Thoracic aorta (tissue), 2 donors: ENCODE results near the gene ANKRD36B. TPM values are rescaled to one million over a fixed set of nuclear protein-coding genes. Genes with fewer than 3 reads are reported as not detected.
"Not testable (repeated sequence)": the region's sequence is repeated elsewhere in the genome, so short reads cannot be mapped to it uniquely, and the experiment has no call there.

Experiments
- ATAC-seq: fragments of 150-250 bp; one replicate; pipeline ENCODE4 v1.8.0; 2017; ENCODE audit warnings: low read depth; ENCODE audit not compliant: insufficient number of reproducible peaks, low FRiP score
- DNase-seq: peaks from one replicate; pipeline ENCODE4 v3.0.0-alpha.2; 2020; ENCODE audit warnings: low spot score
- H3K27ac ChIP-seq, 2 donors: fragments of 200-600 bp; sonication (generic); 1 replicate in 1 of 2; 2 replicates in 1 of 2; pipeline ENCODE4 v1.5.1; 2016; ENCODE audit warnings: mild to moderate bottlenecking in 2 of 2, moderate library complexity in 2 of 2
- H3K27me3 ChIP-seq: fragments of 200-600 bp; sonication (generic); replicated peaks from 2 replicates; pipeline ENCODE4 v1.6.0; 2016; ENCODE audit warnings: mild to moderate bottlenecking; ENCODE audit not compliant: insufficient read depth
- H3K36me3 ChIP-seq: fragments of 200-600 bp; sonication (generic); one replicate; pipeline ENCODE4 v1.5.1; 2016
- H3K4me1 ChIP-seq, 2 donors: fragments of 200-600 bp; sonication (generic); 1 replicate in 1 of 2; 2 replicates in 1 of 2; pipeline versions ENCODE4 v1.5.1 to v1.6.0; 2016; ENCODE audit warnings: low read depth in 2 of 2, mild to moderate bottlenecking in 1 of 2; ENCODE audit not compliant: control insufficient read depth in 1 of 2
- H3K4me3 ChIP-seq: fragments of 200-600 bp; sonication (generic); 2 replicates; pipeline ENCODE4 v1.5.1; 2016; ENCODE audit warnings: mild to moderate bottlenecking
- H3K9me3 ChIP-seq: fragments of 200-600 bp; sonication (generic); 2 replicates; pipeline ENCODE4 v1.5.1; 2016
- total RNA-seq, 2 donors: library from RNA; depleted of rRNA; stranded (reverse); fragments of >200 nt; gene quantifications; one replicate each; pipeline versions ENCODE4 v1.1.0 to v1.2.3, GENCODE V29; 2016
- TF ChIP-seq, protein P1 (sequence below): fragments of 200-600 bp; sonication (generic); IDR thresholded peaks from one replicate; pipeline ENCODE4 v1.5.1; 2019; ENCODE audit warnings: antibody characterized with exemption

Gene ANKRD36B
- total RNA-seq, 2 donors from 2014 or later: 34.7 to 93.1 TPM

DNA sequence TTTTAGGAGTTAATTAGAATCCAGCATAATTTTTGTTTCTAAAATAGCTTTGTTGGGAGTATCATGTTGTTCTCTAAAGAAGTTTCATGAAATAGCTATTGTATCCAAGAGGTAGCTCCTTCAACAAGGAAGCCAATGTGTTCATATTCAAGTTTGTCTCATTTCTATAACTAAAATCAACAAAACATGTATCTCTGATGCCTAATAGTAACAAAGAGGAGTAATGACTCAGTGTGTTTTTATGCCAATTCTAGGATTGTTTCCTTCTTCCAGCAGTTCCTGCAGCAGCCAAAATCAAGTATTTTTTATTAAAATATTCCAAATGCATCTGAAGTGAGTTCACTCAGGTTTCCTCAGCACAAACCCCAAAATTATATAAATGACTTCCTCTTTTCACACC, 41.1 kb downstream of the ANKRD36B start:
- not testable (repeated sequence) for H3K27ac ChIP-seq
- peaks cover 17% of the 10 kb centered on the region for H3K36me3 ChIP-seq

DNA sequence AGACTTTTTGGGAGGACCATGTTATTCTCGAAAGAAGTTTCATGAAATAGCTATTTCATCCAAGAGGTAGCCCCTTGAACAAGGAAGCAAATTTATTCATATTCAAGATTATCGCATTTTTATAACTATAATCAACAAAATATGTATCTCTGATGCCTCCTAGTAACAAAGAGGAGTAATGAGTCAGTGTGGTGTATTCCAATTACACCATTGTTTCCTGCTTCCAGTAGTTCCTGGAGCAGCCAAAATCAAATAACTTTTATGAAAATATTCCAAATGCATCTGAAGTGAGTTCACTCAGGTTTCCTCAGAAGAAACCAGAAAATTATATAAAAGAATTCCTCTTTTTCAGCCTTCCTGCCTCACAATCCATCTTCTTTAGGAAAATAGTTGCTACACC, 43.0 kb downstream of the ANKRD36B start:
- no peak for DNase-seq
- ATAC-seq: no peak
- peaks cover 0 to 13% of the 10 kb centered on the region in 2 donors for H3K4me1 ChIP-seq
- no peaks in the 10 kb centered on the region for H3K27me3 ChIP-seq
- H3K36me3 ChIP-seq: peaks cover 17% of the 10 kb centered on the region
- no peak overlapping the region for H3K4me3 ChIP-seq
- no peak overlapping the region for H3K27ac ChIP-seq
- TF ChIP-seq, protein P1, sequence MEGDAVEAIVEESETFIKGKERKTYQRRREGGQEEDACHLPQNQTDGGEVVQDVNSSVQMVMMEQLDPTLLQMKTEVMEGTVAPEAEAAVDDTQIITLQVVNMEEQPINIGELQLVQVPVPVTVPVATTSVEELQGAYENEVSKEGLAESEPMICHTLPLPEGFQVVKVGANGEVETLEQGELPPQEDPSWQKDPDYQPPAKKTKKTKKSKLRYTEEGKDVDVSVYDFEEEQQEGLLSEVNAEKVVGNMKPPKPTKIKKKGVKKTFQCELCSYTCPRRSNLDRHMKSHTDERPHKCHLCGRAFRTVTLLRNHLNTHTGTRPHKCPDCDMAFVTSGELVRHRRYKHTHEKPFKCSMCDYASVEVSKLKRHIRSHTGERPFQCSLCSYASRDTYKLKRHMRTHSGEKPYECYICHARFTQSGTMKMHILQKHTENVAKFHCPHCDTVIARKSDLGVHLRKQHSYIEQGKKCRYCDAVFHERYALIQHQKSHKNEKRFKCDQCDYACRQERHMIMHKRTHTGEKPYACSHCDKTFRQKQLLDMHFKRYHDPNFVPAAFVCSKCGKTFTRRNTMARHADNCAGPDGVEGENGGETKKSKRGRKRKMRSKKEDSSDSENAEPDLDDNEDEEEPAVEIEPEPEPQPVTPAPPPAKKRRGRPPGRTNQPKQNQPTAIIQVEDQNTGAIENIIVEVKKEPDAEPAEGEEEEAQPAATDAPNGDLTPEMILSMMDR: no peak
- H3K9me3 ChIP-seq: no peaks in the 10 kb centered on the region

More for the DNA sequence above, 41.1 kb downstream of the ANKRD36B start:
- ATAC-seq, H3K9me3 ChIP-seq, H3K4me3 ChIP-seq, H3K27me3 ChIP-seq, DNase-seq: not testable (repeated sequence)
- H3K4me1 ChIP-seq: peaks cover 0 to 19% of the 10 kb centered on the region in 2 donors

DNA sequence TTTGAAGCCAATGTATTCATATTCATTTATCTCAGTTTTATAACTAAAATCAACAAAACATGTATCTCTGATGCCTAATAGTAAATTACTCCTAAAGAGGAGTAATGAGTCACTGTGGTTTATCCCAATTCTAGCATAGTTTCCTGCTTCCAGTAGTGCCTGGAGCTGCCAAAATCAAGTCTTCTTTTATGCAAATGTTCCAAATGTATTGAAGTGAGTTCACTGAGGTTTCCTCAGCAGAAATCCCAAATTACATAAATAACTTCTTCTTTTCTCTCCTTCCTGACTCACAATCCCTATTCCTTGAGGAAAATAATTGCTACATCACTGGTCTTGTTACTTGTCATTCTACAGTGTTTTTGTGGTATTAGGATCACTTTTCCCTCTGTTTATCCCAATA, 44.8 kb downstream of the ANKRD36B start:
- peaks cover 17% of the 10 kb centered on the region for H3K36me3 ChIP-seq
- not testable (repeated sequence) for H3K4me1 ChIP-seq, DNase-seq

GRCh38 chr2:97525904-97526303, 63.8 kb downstream of the ANKRD36B start:
- H3K4me1 ChIP-seq, H3K27me3 ChIP-seq, H3K36me3 ChIP-seq, H3K9me3 ChIP-seq, H3K27ac ChIP-seq, H3K4me3 ChIP-seq, ATAC-seq, DNase-seq: not testable (repeated sequence)

More for the DNA sequence above, 44.8 kb downstream of the ANKRD36B start:
- not testable (repeated sequence) for H3K4me3 ChIP-seq, H3K9me3 ChIP-seq, ATAC-seq, H3K27me3 ChIP-seq, H3K27ac ChIP-seq

DNA sequence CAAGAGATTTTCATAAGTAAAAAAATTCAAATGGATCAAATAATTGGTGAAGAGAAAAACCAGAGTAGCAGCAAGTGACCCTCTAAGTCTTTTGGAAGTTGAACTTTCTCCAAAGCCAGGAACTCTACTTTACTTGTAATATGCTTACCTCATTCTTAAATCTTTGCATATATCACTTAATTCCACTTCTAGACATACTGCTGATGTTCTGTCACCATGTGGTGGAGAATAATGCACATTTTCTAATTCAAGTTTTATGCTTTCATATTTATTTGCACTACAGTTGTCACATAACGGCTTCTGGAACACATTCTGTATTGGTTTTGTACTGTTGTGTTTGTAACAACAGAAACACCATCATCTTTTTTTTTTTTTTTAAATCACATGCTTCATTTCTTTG, 65.9 kb downstream of the ANKRD36B start:
- not testable (repeated sequence) for H3K36me3 ChIP-seq, H3K27ac ChIP-seq, ATAC-seq, H3K4me1 ChIP-seq, H3K4me3 ChIP-seq, H3K9me3 ChIP-seq, H3K27me3 ChIP-seq, DNase-seq

DNA sequence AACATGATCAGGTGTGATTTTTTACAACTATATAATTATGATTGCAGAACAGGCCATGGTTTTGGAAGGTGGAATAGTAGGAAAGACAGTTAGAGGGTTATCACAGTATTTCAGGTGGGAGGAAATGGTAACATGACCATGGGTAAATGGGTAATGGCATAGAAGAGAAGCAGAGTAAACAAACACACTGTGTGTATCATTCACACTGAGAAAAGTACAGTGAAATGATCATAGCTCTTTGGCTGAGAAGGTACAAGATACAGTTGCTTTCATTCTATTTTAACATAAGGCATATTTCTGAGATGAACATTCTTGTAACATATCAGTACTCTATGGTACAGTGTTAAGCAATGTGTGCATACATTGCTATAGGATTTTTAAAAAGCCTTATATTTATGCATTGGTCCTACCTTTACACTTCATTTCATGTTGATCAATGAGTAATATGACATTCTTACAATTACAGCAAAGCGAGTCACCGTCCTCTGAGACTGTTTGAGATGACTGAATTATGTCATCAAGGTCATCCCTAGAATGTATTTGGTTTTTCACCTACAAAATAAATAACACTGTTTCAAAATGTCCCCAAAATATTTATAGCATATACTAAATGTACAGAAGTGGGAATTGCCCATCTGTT, 66.6 kb downstream of the ANKRD36B start:
- not testable (repeated sequence) for H3K27ac ChIP-seq, H3K36me3 ChIP-seq, ATAC-seq, H3K27me3 ChIP-seq, H3K4me3 ChIP-seq, DNase-seq, H3K4me1 ChIP-seq, H3K9me3 ChIP-seq

- not testable (repeated sequence) for ATAC-seq, H3K27ac ChIP-seq, H3K4me3 ChIP-seq
Observed at GRCh38 chr2:97495651-97496050, 94.0 kb downstream of the ANKRD36B start.

GRCh38 chr2:97490141-97490540, 99.5 kb downstream of the ANKRD36B start:
- H3K27me3 ChIP-seq, H3K4me3 ChIP-seq, H3K4me1 ChIP-seq, H3K36me3 ChIP-seq, ATAC-seq, H3K9me3 ChIP-seq, H3K27ac ChIP-seq, DNase-seq: not testable (repeated sequence)

More at GRCh38 chr2:97495651-97496050, 94.0 kb downstream of the ANKRD36B start:
- H3K4me1 ChIP-seq, DNase-seq, H3K27me3 ChIP-seq, H3K36me3 ChIP-seq, H3K9me3 ChIP-seq: not testable (repeated sequence)

Other genes starting within 250 kb of the ANKRD36B start
- 100 to 1,000 TPM; 102 to 198 TPM for gene COX5B, start 56.2 kb upstream of the ANKRD36B start, total RNA-seq
- 100 to 1,000 TPM in 1 of 2 donors, 10 to 100 TPM in 1; 80.3 to 128 TPM for gene ACTR1B, start 74.2 kb upstream of the ANKRD36B start, total RNA-seq
- 10 to 100 TPM; 13.7 to 32.0 TPM for gene C2orf92, start 79.8 kb upstream of the ANKRD36B start, total RNA-seq
- 1 to 10 TPM; 3.4 to 5.3 TPM for gene ZAP70, start 123.7 kb upstream of the ANKRD36B start, total RNA-seq